ENCODE results near the gene SLC44A3. TPM values are rescaled to one million over a fixed set of nuclear protein-coding genes. Genes with fewer than 3 reads are reported as not detected.

Gene SLC44A3
- total and polyA plus RNA-seq, 8 donors = 13.0 to 52.5 (median 23.2) TPM

- 51 to 58% methylated on average over 3 of the region's 3 CpGs for WGBS, 2 donors
- Histone ChIP-seq H3K36me3 (no peaks in the 10 kb centered on the region), H3K27ac (no peak overlapping the region), H3K27me3 (no peaks in the 10 kb centered on the region), H3K9me3 (no peaks in the 10 kb centered on the region), H3K4me3 (no peak overlapping the region), H3K4me1 (peaks cover 13 to 56% (median 25%) of the 10 kb centered on the region in 3 donors)
- peak in 3 of 4 donors; percentile 31 to 59 (median 52) for ATAC-seq
- intact Hi-C loops (cut with DNase I) = no loop called here
- DNase-seq = no peak
- TF ChIP-seq CTCF (IDR thresholded peaks at IDR 0.05) = no peak
- no peak for FAIRE-seq
These were observed 22.1 kb upstream of the SLC44A3 start for GRCh38 chr1:94798054-94798453.

- WGBS, 2 donors = 98 to 99% methylated on average over 2 of the region's 2 CpGs
- no peak overlapping the region for H3K27ac ChIP-seq
- intact Hi-C loops (cut with DNase I) = no loop called here
- DNase-seq (no peak), ATAC-seq (peak in 1 of 4 donors; percentile 9), FAIRE-seq (no peak)
- no peaks in the 10 kb centered on the region for H3K36me3 ChIP-seq
- H3K9me3 ChIP-seq = no peaks in the 10 kb centered on the region
- TF ChIP-seq CTCF (IDR thresholded peaks at IDR 0.05) = no peak
- H3K27me3 ChIP-seq = no peaks in the 10 kb centered on the region
- H3K4me1 ChIP-seq = peaks cover 16 to 56% (median 29%) of the 10 kb centered on the region in 3 donors
- H3K4me3 ChIP-seq = no peak overlapping the region
These were observed 21.7 kb upstream of the SLC44A3 start for GRCh38 chr1:94798462-94798861.

GRCh38 chr1:94799206-94799605 lies 21.0 kb upstream of the SLC44A3 start:
- H3K4me3 ChIP-seq = no peak overlapping the region
- DNase-seq (no peak), ATAC-seq (no peak), FAIRE-seq (no peak)
- H3K27ac ChIP-seq = peak overlapping the region in 1 of 4 donors; percentile 2
- intact Hi-C loops (cut with DNase I) = no loop called here
- H3K27me3 ChIP-seq = no peaks in the 10 kb centered on the region
- peaks cover 16 to 62% (median 35%) of the 10 kb centered on the region in 3 donors for H3K4me1 ChIP-seq
- H3K36me3 ChIP-seq = no peaks in the 10 kb centered on the region
- TF ChIP-seq CTCF (IDR thresholded peaks at IDR 0.05) = no peak
- WGBS, 2 donors = 75 to 82% methylated on average over 4 of the region's 4 CpGs
- H3K9me3 ChIP-seq = no peaks in the 10 kb centered on the region

- ATAC-seq (peak; percentile 73 to 86 (median 84)), FAIRE-seq (peak; percentile 26), DNase-seq (peak in 5 of 6 donors; percentile 22 to 66 (median 41))
- peaks cover 16 to 66% (median 35%) of the 10 kb centered on the region in 3 donors for H3K4me1 ChIP-seq
- peak overlapping the region in 1 of 4 donors; percentile 23 for H3K4me3 ChIP-seq
- H3K27ac ChIP-seq = peak overlapping the region in 2 of 4 donors; percentile 61 to 63
- no peaks in the 10 kb centered on the region for H3K27me3 ChIP-seq
- TF ChIP-seq CTCF (IDR thresholded peaks at IDR 0.05) = peak in 3 of 4 donors; percentile 16 to 24 (median 16)
- no peaks in the 10 kb centered on the region for H3K36me3 ChIP-seq
- H3K9me3 ChIP-seq = no peaks in the 10 kb centered on the region
- 25 to 33% methylated on average over 7 of the region's 7 CpGs for WGBS, 2 donors
- intact Hi-C loops (cut with DNase I) = loop anchor here in 1 of 3 donors (10.0 kb wide), 1 partner anchor 317 kb away; no protein-coding TSS in a partner anchor
These were observed 18.1 kb upstream of the SLC44A3 start for GRCh38 chr1:94801919-94802546.

GRCh38 chr1:94803106-94803505 lies 17.1 kb upstream of the SLC44A3 start:
- H3K4me1 ChIP-seq = peaks cover 16 to 60% (median 35%) of the 10 kb centered on the region in 3 donors
- FAIRE-seq (no peak), ATAC-seq (no peak), DNase-seq (no peak)
- no peak for TF ChIP-seq CTCF (IDR thresholded peaks at IDR 0.05)
- H3K4me3 ChIP-seq = no peak overlapping the region
- intact Hi-C loops (cut with DNase I) = loop anchor here in 1 of 3 donors (10.0 kb wide), 1 partner anchor 318 kb away; no protein-coding TSS in a partner anchor
- H3K9me3 ChIP-seq = no peaks in the 10 kb centered on the region
- 82 to 85% methylated on average over 3 of the region's 3 CpGs for WGBS, 2 donors
- no peaks in the 10 kb centered on the region for H3K27me3 ChIP-seq
- peak overlapping the region; percentile 3 to 65 (median 46) for H3K27ac ChIP-seq
- no peaks in the 10 kb centered on the region for H3K36me3 ChIP-seq

All from pancreas (tissue), 10 donors.